GM10248 (cell line): ENCODE measurements around the gene KLHL8.

Source experiments
- CTCF ChIA-PET: fragments of 300-600 bp; sonication (Branson Sonifier 250); formaldehyde crosslinking; extraction: SDS; loops from one replicate; lab custom pipeline; 2021; ENCODE audit warnings: antibody characterized with exemption; lab: Yijun Ruan, JAX
- POLR2A ChIA-PET: fragments of 350-650 bp; sonication (Branson Sonifier 250); formaldehyde crosslinking; extraction: SDS; loops from one replicate; lab custom pipeline; 2020; ENCODE audit warnings: antibody characterized with exemption; lab: Yijun Ruan, JAX
- DNase-seq: peaks from one replicate; pipeline ENCODE4 v3.0.0; 2012; ENCODE audit errors: extremely low spot score
- CTCF ChIP-seq: IDR thresholded peaks from 2 replicates; pipeline ENCODE4 v1.5.1; 2012; ENCODE audit warnings: mild to moderate bottlenecking, low read depth; ENCODE audit errors: extremely low read depth, missing control alignments, control extremely low read depth

KLHL8 gene

GRCh38 chr4:87126056-87126455 lies 94.4 kb downstream of the KLHL8 start:
- POLR2A ChIA-PET = no interaction called here
- CTCF ChIA-PET = interaction anchor here (1.4 to 2.6 kb wide), 3 partner anchors 9 to 25 kb away, joined by 4 to 11 read pairs (median 7); no protein-coding TSS in a partner anchor
- no peak for DNase-seq
- no peak for TF ChIP-seq CTCF

- DNase-seq = no peak
- ChIA-PET CTCF (interaction anchor here (1.2 to 5.2 kb wide), 3 partner anchors 11 to 200 kb away, joined by 3 to 26 read pairs (median 18); no protein-coding TSS in a partner anchor), POLR2A (no interaction called here)
- TF ChIP-seq CTCF = no peak
Observed at GRCh38 chr4:87122252-87122651, 98.2 kb downstream of the KLHL8 start.

- no peak for DNase-seq
- CTCF ChIA-PET = interaction anchor here (0.8 to 5.2 kb wide), 3 partner anchors 29 to 199 kb away, joined by 3 to 26 read pairs (median 18); no protein-coding TSS in a partner anchor
- POLR2A ChIA-PET = no interaction called here
- no peak for TF ChIP-seq CTCF
Observed at GRCh38 chr4:87121341-87122065, 98.9 kb downstream of the KLHL8 start.

GRCh38 chr4:87120411-87121162 lies 99.8 kb downstream of the KLHL8 start:
- ChIA-PET CTCF (interaction anchor here (1.0 to 5.2 kb wide), 7 partner anchors 8 to 198 kb away, joined by 3 to 26 read pairs (median 5); no protein-coding TSS in a partner anchor), POLR2A (no interaction called here)
- DNase-seq = no peak
- no peak for TF ChIP-seq CTCF

- ChIA-PET CTCF (interaction anchor here (1.0 to 5.2 kb wide), 8 partner anchors 9 to 198 kb away, joined by 3 to 26 read pairs (median 5); no protein-coding TSS in a partner anchor), POLR2A (no interaction called here)
- no peak for DNase-seq
- no peak for TF ChIP-seq CTCF
Observed at GRCh38 chr4:87120010-87120409, 100.4 kb downstream of the KLHL8 start.

- POLR2A ChIA-PET = no interaction called here
- no peak for TF ChIP-seq CTCF
- DNase-seq = no peak
- CTCF ChIA-PET = interaction anchor here (0.8 to 5.2 kb wide), 7 partner anchors 10 to 196 kb away, joined by 3 to 26 read pairs (median 4); no protein-coding TSS in a partner anchor
Observed at GRCh38 chr4:87118826-87119225, 101.6 kb downstream of the KLHL8 start.
